Dermis microvascular lymphatic vessel endothelial cell (primary cell): ENCODE data around the gene CASKIN2. TPM values are rescaled to one million over a fixed set of nuclear protein-coding genes. Genes with fewer than 3 reads are reported as not detected.

ENCODE experiments used
- DNase-seq, 2 donors: peaks; one replicate each; pipeline versions ENCODE4 v3.0.0 to v3.0.0-alpha.2; 2010; ENCODE audit warnings: low read depth in 2 of 2
- total RNA-seq: library from RNA; depleted of rRNA; stranded (reverse); fragments of >200 nt; gene quantifications from 2 replicates; pipeline ENCODE4 v1.2.1, GENCODE V29; 2014

Gene CASKIN2, protein sequence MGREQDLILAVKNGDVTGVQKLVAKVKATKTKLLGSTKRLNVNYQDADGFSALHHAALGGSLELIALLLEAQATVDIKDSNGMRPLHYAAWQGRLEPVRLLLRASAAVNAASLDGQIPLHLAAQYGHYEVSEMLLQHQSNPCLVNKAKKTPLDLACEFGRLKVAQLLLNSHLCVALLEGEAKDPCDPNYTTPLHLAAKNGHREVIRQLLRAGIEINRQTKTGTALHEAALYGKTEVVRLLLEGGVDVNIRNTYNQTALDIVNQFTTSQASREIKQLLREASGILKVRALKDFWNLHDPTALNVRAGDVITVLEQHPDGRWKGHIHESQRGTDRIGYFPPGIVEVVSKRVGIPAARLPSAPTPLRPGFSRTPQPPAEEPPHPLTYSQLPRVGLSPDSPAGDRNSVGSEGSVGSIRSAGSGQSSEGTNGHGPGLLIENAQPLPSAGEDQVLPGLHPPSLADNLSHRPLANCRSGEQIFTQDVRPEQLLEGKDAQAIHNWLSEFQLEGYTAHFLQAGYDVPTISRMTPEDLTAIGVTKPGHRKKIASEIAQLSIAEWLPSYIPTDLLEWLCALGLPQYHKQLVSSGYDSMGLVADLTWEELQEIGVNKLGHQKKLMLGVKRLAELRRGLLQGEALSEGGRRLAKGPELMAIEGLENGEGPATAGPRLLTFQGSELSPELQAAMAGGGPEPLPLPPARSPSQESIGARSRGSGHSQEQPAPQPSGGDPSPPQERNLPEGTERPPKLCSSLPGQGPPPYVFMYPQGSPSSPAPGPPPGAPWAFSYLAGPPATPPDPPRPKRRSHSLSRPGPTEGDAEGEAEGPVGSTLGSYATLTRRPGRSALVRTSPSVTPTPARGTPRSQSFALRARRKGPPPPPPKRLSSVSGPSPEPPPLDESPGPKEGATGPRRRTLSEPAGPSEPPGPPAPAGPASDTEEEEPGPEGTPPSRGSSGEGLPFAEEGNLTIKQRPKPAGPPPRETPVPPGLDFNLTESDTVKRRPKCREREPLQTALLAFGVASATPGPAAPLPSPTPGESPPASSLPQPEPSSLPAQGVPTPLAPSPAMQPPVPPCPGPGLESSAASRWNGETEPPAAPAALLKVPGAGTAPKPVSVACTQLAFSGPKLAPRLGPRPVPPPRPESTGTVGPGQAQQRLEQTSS (N-terminal part only)
- total RNA-seq, result 7.2 and 10.9 TPM in 2 replicates

DNA sequence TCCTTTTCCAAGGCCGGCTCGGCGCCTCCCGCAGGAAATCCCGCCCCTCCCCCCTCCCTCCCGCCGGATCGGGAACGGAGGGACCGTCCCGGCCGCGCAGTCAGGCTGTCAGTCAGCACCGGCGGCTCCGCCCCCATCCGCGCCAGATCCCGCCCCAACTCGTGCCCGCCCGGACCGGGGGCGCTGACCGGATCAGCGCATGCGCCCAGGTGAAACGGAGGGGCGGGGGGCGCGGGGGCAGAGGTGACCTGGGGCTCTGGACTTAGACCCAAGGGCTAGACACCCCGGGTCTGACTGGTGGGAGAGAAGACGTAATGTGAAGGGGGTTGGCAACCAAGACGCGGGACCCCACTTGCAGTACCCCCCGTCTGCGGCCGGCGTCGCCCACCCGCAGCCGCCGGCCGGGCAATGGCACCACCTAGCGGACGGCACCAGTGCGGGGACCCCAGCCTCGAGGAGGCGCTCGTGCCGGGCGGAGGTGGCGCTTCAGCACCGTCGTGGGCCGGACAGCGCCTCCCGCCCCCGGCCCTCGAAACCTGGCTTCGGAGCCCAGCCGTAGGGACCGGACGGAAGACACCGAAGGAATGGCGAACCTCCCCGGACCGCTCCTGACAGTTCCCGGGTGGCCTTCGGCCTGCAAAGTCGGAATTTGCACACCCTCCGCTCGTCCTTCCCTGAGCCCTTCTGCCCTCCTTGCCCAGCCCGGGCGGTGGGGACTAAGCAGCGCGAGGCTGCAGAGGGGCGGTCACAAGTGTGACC lies at the start of gene CASKIN2:
TSS of gene CASKIN2 (minus strand) at position 42 of the 759 bp plus-strand sequence. CDS start 1,733 bp downstream, outside the sequence.
- DNase-seq, result peak; percentile 75 to 94

DNA sequence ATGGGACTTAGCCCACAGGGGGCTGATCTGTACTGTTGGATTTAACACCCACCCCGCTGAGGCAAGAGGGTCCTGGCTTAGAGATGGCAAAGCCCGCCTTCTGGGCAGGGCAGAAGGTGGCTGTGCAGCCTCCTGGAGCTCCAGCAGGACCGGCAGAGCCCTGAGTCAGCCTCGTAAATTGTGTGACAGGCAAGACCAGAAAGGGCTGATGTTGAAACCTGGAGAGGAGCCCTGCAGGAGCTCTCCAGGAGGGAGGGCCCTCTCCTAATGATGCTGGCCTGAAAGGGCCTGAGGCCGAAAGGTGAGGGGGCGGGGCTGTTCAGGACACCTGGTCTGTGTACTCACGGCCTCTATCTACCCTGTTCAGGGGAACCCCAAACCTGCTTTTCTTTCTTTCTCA lies 49.7 kb upstream of the CASKIN2 start:
- no peak for DNase-seq

GRCh38 chr17:75564195-75564594 lies 48.9 kb upstream of the CASKIN2 start:
- DNase-seq, result no peak

GRCh38 chr17:75563063-75563758 lies 47.9 kb upstream of the CASKIN2 start:
- no peak for DNase-seq

GRCh38 chr17:75561927-75562603 lies 46.7 kb upstream of the CASKIN2 start:
- no peak for DNase-seq

DNA sequence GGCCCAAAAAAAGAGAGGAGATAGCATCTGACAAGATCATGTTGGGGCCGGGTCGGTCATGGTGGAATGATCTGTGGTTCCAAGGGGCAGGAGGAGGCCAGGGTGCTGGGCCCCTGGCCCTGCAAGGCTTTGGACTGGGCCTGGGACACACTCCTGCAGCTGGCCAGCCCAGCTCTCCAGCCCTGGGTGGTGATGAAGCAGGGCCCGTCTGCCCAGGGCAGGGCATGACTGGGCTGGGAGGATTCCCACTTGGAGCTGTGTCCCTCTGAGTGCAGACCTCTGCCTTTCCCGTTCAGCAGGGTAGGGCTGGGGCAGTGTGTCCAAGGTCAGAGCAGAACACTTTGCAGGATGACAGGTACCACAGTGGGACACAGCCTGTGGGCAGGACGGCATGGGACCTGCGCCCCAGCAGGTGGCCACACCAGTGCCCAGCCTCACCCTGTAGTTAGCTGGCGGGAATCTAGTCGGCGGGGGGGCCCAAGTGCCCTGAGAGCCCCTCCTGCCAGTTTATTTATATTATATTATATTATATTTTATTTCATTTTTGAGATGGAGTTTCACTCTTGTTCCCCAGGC lies 44.7 kb upstream of the CASKIN2 start:
- DNase-seq, result no peak

- DNase-seq, result no peak
Measured at GRCh38 chr17:75558666-75559530, 43.6 kb upstream of the CASKIN2 start.

- DNase-seq, result no peak
Measured at GRCh38 chr17:75557852-75558665, 42.7 kb upstream of the CASKIN2 start.

DNA sequence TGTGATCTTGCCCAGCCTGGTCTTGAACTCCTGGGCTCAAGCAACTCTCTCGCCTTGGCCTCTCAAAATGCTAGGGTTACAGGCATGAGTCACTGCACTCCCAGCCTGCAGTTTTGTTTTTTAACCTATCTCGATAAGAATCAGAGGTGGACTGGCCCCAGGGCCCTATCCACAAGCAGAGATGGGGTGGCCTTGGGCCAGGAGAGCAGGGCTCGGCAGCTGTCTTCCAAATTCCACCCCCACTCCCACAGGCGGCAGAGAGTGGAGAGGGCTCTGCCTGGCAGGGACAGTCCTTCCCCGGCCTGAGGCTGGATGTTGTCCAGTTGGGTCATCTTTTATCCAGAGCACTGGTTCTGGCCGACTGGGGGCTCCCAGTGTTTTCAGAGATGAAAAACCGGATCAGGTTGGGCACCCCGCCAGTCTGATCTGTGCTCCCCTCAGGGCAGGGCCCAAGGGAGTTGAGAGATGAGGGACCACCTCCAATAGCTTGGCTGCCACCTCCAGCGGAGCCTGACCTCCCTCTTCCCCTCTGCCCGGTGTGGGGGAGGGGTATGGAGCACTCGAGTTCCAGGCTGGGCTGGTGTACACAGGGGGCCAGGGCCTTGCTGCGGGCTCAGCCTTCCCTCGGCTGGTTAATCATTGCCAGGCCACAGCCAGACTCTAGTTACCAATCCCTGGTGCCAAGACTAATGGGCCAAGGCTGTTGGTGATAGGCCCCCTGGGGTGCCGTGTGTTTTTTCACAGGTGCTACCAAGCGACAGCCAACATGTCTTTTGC lies 41.9 kb upstream of the CASKIN2 start:
- DNase-seq, result no peak

GRCh38 chr17:75555679-75556153 lies 40.4 kb upstream of the CASKIN2 start:
- DNase-seq, result no peak

- no peak for DNase-seq
Measured at GRCh38 chr17:75553295-75554110, 38.2 kb upstream of the CASKIN2 start.

DNA sequence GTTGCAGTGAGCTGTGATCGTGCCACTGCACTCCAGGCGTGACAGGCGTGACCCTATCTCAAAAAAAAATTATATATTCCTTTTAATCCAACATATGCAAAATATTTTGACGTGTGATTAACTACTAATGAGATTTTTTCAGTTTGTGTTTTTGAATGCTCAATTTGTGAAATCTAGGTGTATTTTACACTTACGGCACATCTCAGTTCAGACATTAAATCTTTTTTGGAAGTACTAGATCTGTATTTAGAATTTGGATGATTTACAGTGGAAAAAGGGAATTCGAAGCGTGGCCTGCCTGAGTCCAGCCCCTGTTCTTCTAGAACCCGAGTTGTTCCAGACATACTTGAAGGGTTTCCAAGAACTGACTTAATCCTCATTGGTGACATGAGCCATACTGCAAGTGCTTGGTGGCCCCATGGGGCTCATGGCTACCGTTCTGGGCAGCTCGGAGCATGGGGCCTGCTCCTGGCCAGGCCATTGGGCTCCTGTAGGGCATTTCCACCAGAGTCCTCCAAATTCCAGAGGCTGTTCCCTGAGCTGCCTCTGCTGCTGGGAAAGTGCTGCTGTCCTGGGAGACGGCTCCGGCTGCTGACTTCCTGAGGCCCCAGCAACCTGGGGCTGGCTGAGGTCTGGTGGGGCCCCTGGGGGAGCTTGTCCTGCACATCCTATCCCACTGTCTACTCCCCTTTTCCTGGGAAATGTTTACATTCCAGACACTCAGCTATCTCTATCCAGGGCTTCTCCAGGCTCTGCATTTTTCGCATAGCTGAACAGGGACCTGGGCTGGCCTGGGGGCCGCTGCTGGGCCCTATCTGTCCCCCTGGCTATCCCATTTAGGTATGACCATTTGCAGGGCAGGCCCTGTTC lies 37.3 kb upstream of the CASKIN2 start:
- DNase-seq, result no peak

DNA sequence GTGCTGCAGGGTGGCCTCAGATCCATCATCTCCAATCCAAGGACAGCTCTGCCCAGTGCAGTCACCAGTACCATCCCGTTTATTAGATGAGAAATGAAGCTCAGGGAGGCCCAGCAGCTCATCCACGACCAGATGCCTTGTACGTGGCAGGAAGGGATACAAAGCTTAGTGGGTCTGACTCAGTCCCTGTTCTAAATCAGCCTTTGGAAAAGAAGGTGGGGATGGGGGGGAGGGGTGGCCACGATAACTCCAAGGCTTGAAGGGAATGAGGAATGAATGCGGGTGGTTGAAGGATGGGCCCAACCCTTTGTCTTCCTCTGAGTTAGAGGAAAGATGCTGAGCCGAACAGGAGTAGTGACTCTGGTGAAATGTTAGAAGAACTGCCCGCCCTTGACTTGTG lies 35.9 kb upstream of the CASKIN2 start:
- DNase-seq, result no peak

DNA sequence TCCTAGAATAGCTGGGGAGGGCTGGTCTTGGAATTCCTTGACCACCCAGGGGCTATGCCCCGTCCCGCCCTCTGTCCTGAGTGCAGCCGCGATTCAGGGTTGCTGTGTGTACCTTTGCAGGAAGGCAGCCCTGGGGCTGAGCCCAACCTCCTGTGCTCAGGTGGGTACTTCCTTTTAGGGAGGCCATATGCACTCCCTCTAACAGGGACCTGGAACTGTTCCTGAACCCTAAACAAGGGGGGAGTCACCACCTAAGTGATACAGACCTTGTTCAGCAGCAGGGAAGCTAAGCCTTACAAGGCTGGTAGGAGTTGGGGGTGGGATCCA lies 34.8 kb upstream of the CASKIN2 start:
- no peak for DNase-seq
